RPMI7951 (cell line): ENCODE results near the gene ACRV1. TPM values are rescaled to one million over a fixed set of nuclear protein-coding genes. Genes with fewer than 3 reads are reported as not detected.
A peak's percentile ranks its signal among the peaks of the same experiment; 100 is the strongest.

Experiments used
- DNase-seq: peaks from one replicate; pipeline ENCODE4 v3.0.0-alpha.2; 2012; ENCODE audit warnings: low read depth
- total RNA-seq: library from RNA; depleted of rRNA; stranded (reverse); fragments of >200 nt; shearing (Covaris generic); gene quantifications from 2 replicates; pipeline ENCODE4 v1.2.3, GENCODE V29; 2014; rRNA removed

The ACRV1 gene
- total RNA-seq, 1 experiment from 2014 or later: not detected

GRCh38 chr11:125649465-125650166, 31.0 kb downstream of the ACRV1 start:
- no peak for DNase-seq

- DNase-seq: no peak
These were observed 34.8 kb downstream of the ACRV1 start for GRCh38 chr11:125645871-125646270.

- DNase-seq: no peak
These were observed 42.3 kb downstream of the ACRV1 start for GRCh38 chr11:125638315-125638714.

- no peak for DNase-seq
These were observed 42.8 kb downstream of the ACRV1 start for GRCh38 chr11:125637840-125638239.

GRCh38 chr11:125627236-125627910, 53.3 kb downstream of the ACRV1 start:
- DNase-seq: peak; percentile 6

- peak; percentile 95 for DNase-seq
These were observed 54.2 kb downstream of the ACRV1 start for GRCh38 chr11:125626288-125626950.

- DNase-seq: peak; percentile 92
These were observed 54.9 kb downstream of the ACRV1 start for GRCh38 chr11:125625630-125626287.

GRCh38 chr11:125625225-125625629, 55.4 kb downstream of the ACRV1 start:
- DNase-seq: no peak

- DNase-seq: no peak
These were observed 55.9 kb downstream of the ACRV1 start, which contains the start of gene CHEK1 for GRCh38 chr11:125624756-125625213. Gene CHEK1, plus strand, starts transcription at chr11:125625163. Its CDS starts 1,606 bp downstream, at chr11:125626769.

GRCh38 chr11:125623064-125623463, 57.6 kb downstream of the ACRV1 start:
- no peak for DNase-seq

GRCh38 chr11:125621995-125622394, 58.7 kb downstream of the ACRV1 start:
- peak; percentile 72 for DNase-seq

Other genes with a start within 250 kb of the ACRV1 start
- gene FEZ1, start 184.6 kb downstream of the ACRV1 start, total RNA-seq: 59.4 and 61.4 TPM in 2 replicates
- 112 and 113 TPM in 2 replicates for gene EI24, start 111.4 kb downstream of the ACRV1 start, total RNA-seq
- gene STT3A, start 88.0 kb downstream of the ACRV1 start, total RNA-seq: 192 and 276 TPM in 2 replicates
- gene CHEK1, start 55.7 kb downstream of the ACRV1 start, total RNA-seq: 70.8 and 82.9 TPM in 2 replicates
- gene PATE1, start 65.4 kb upstream of the ACRV1 start, total RNA-seq: not detected in 2 replicates
- gene PATE2, start 98.0 kb upstream of the ACRV1 start, total RNA-seq: 0.24 TPM in 1 of 2 replicates, not detected in the other
- gene PATE3, start 107.3 kb upstream of the ACRV1 start, total RNA-seq: not detected in 2 replicates
- gene PATE4, start 152.5 kb upstream of the ACRV1 start, total RNA-seq: not detected in 2 replicates
- gene HYLS1, start 206.8 kb upstream of the ACRV1 start, total RNA-seq: 30.2 and 36.4 TPM in 2 replicates
- 11.5 and 12.1 TPM in 2 replicates for gene PUS3, start 222.4 kb upstream of the ACRV1 start, total RNA-seq
- 0.10 and 0.36 TPM in 2 replicates for gene DDX25, start 223.7 kb upstream of the ACRV1 start, total RNA-seq